B cell (primary cell): ENCODE measurements around the gene ADGRF1. TPM values are rescaled to one million over a fixed set of nuclear protein-coding genes. Genes with fewer than 3 reads are reported as not detected.

Experiments used
- ATAC-seq: fragments of 200-7000 bp; cut with Tn5 transposase; one replicate; pipeline ENCODE4 v1.10.0; 2021; ENCODE audit warnings: low read depth, mild to moderate bottlenecking, moderate number of reproducible peaks, moderate library complexity
- CTCF ChIA-PET: fragments of 350-600 bp; sonication (Branson Sonifier 250); formaldehyde crosslinking; loops from one replicate; lab custom pipeline; 2021; ENCODE audit warnings: antibody characterized with exemption, inconsistent platforms; lab: Charles Lee
- POLR2A ChIA-PET: fragments of 350-600 bp; sonication (Branson Sonifier 250); formaldehyde crosslinking; loops from one replicate; lab custom pipeline; 2021; ENCODE audit warnings: antibody characterized with exemption; lab: Charles Lee
- DNase-seq: peaks from one replicate; pipeline ENCODE4 v3.0.0; 2013
- H2AFZ ChIP-seq: 2 replicates; pipeline ENCODE4 v1.6.1; 2012; ENCODE audit warnings: mild to moderate bottlenecking, low read depth, low read length; ENCODE audit not compliant: insufficient read depth, poor library complexity, severe bottlenecking
- H3K27ac ChIP-seq, 2 donors: 1 replicate in 1 of 2; 2 replicates in 1 of 2; pipeline ENCODE4 v1.5.1; 2012 to 2013; ENCODE audit warnings: low read length in 2 of 2, mild to moderate bottlenecking in 2 of 2, moderate library complexity in 1 of 2
- H3K27me3 ChIP-seq, 4 experiments: fragments of 200-600 bp in 1 of 4; sonication (generic) in 1 of 4; replicated peaks in 1 of 4; 1 replicate in 2 of 4; 2 replicates in 2 of 4; pipeline versions ENCODE4 v1.6.1 to v1.7.0; 2013 to 2016; ENCODE audit warnings: low read length in 3 of 4, mild to moderate bottlenecking in 2 of 4, mixed read lengths in 1 of 4, moderate library complexity in 1 of 4; ENCODE audit not compliant: insufficient read depth in 4 of 4, control insufficient read depth in 3 of 4; ENCODE audit errors: control extremely low read depth in 1 of 4
- H3K36me3 ChIP-seq, 2 experiments: replicated peaks in 1 of 2; 1 replicate in 1 of 2; 2 replicates in 1 of 2; pipeline versions ENCODE4 v1.6.1 to v1.7.1; 2013; ENCODE audit warnings: low read length in 1 of 2; ENCODE audit not compliant: insufficient read depth in 2 of 2, control insufficient read depth in 1 of 2; ENCODE audit errors: control extremely low read depth in 1 of 2, extremely low read depth in 1 of 2
- H3K4me1 ChIP-seq, 2 donors: fragments of 200-600 bp in 1 of 2; sonication (generic) in 1 of 2; 1 replicate in 1 of 2; 2 replicates in 1 of 2; pipeline versions ENCODE4 v1.5.1 to v1.6.1; 2013 to 2017; ENCODE audit warnings: low read length in 2 of 2; ENCODE audit not compliant: control insufficient read depth in 2 of 2, insufficient read depth in 2 of 2
- H3K4me2 ChIP-seq: replicated peaks from 2 replicates; pipeline ENCODE3; 2012; ENCODE audit warnings: mild to moderate bottlenecking, low read depth, low read length; ENCODE audit not compliant: poor library complexity, severe bottlenecking
- H3K4me3 ChIP-seq, 5 experiments: fragments of 200-600 bp in 1 of 5; sonication (generic) in 1 of 5; 1 replicate in 3 of 5; 2 replicates in 2 of 5; pipeline versions ENCODE4 v1.5.1 to v1.7.0; 2011 to 2016; ENCODE audit warnings: low read length in 4 of 5, mild to moderate bottlenecking in 4 of 5, low read depth in 2 of 5, control low read depth in 1 of 5, moderate library complexity in 1 of 5; ENCODE audit not compliant: insufficient read depth in 1 of 5; ENCODE audit errors: control extremely low read depth in 1 of 5, extremely low read depth in 1 of 5
- H3K79me2 ChIP-seq: fragments of 200-600 bp; sonication (generic); one replicate; pipeline ENCODE4 v1.6.0; 2016; ENCODE audit warnings: low read length; ENCODE audit not compliant: control insufficient read depth, insufficient read depth
- H3K9ac ChIP-seq: fragments of 200-600 bp; sonication (generic); 2 replicates; pipeline ENCODE4 v1.6.1; 2017; ENCODE audit warnings: mild to moderate bottlenecking, low read length, moderate library complexity
- H3K9me3 ChIP-seq, 3 donors: one replicate each; pipeline versions ENCODE4 v1.6.1 to v1.7.1; 2013; ENCODE audit warnings: low read length in 2 of 3; ENCODE audit not compliant: control insufficient read depth in 2 of 3, insufficient read depth in 1 of 3; ENCODE audit errors: control extremely low read depth in 1 of 3
- H4K20me1 ChIP-seq: 2 replicates; pipeline ENCODE4 v1.6.0; 2012; ENCODE audit warnings: mild to moderate bottlenecking, low read length; ENCODE audit not compliant: insufficient read depth, control insufficient read depth, poor library complexity, severe bottlenecking
- H3K27ac Mint-ChIP-seq: one replicate; pipeline ENCODE4 v1.8.0; 2021; ENCODE audit warnings: mixed read lengths
- H3K27me3 Mint-ChIP-seq: one replicate; pipeline ENCODE4 v1.8.0; 2021; ENCODE audit warnings: mixed read lengths
- H3K4me1 Mint-ChIP-seq: one replicate; pipeline ENCODE4 v1.8.0; 2021; ENCODE audit warnings: mixed read lengths
- H3K4me3 Mint-ChIP-seq: one replicate; pipeline ENCODE4 v1.8.0; 2021; ENCODE audit warnings: mixed read lengths
- H3K9me3 Mint-ChIP-seq: one replicate; pipeline ENCODE4 v1.8.0; 2022; ENCODE audit warnings: mixed read lengths; ENCODE audit not compliant: insufficient read depth
- CTCF ChIP-seq: fragments of 200-600 bp; IDR thresholded peaks from one replicate; pipeline ENCODE4 v1.8.0; 2022; ENCODE audit warnings: antibody characterized with exemption, mild to moderate bottlenecking
- EZH2 ChIP-seq: IDR thresholded peaks from 2 replicates; pipeline ENCODE4 v1.6.1; 2012; ENCODE audit warnings: borderline replicate concordance, low read depth, mild to moderate bottlenecking, moderate library complexity, low read length; ENCODE audit not compliant: insufficient read depth, poor library complexity, severe bottlenecking
- WGBS: methylation state at CpG from one replicate; pipeline ENCODE4 v1.1.5; 2013; ENCODE audit warnings: missing lambda C conversion rate; ENCODE audit not compliant: insufficient coverage; 5-methylcytosine and 5-hydroxymethylcytosine counted together
- intact Hi-C: fragments of 100-400 bp; cut with micrococcal nuclease; formaldehyde crosslinking; loops from one replicate; pipeline ENCODE4 v1.10.0; 2022
- polyA plus RNA-seq: library from polyadenylated mRNA; depleted of rRNA; stranded (reverse); fragments of >200 nt; gene quantifications from 2 replicates; pipeline ENCODE4 v1.2.3, GENCODE V29; 2012
- total RNA-seq, 2 donors: library from RNA; stranded (reverse); fragments of 120-200 nt in 1 of 2; gene quantifications; 1 replicate in 1 of 2; 2 replicates in 1 of 2; pipeline versions ENCODE4 v1.2.3 to v1.2.4, GENCODE V29; 2013 to 2022

Gene ADGRF1
- total and polyA plus RNA-seq, 2 donors (not counting 1 experiment from before 2014, with no cell fraction given), result not detected

GRCh38 chr6:46996860-46997641 is 45.1 kb downstream of the ADGRF1 start:
- H2AFZ ChIP-seq, result no peak overlapping the region
- no peaks in the 10 kb centered on the region for H3K9me3 Mint-ChIP-seq
- ChIA-PET CTCF (no interaction called here), POLR2A (no interaction called here)
- H3K9ac ChIP-seq, result no peak overlapping the region
- H3K4me3 Mint-ChIP-seq, result no peak overlapping the region
- H3K4me1 ChIP-seq, result no peaks in the 10 kb centered on the region
- no peaks in the 10 kb centered on the region for H3K4me1 Mint-ChIP-seq
- H3K27ac Mint-ChIP-seq, result no peak overlapping the region
- no peaks in the 10 kb centered on the region for H3K27me3 ChIP-seq
- no peak overlapping the region for H3K4me3 ChIP-seq
- no peaks in the 10 kb centered on the region for H4K20me1 ChIP-seq
- H3K27me3 Mint-ChIP-seq, result peaks cover 9% of the 10 kb centered on the region
- H3K27ac ChIP-seq, result no peak overlapping the region
- intact Hi-C loops, result no loop called here
- no peak for DNase-seq
- no peak for ATAC-seq
- no peak for TF ChIP-seq CTCF
- no peak for TF ChIP-seq EZH2
- no CpG with 5 or more reads among the region's 1 CpG for WGBS
- no peaks in the 10 kb centered on the region for H3K79me2 ChIP-seq
- H3K4me2 ChIP-seq, result no peak overlapping the region
- no peaks in the 10 kb centered on the region for H3K36me3 ChIP-seq
- H3K9me3 ChIP-seq, result no peaks in the 10 kb centered on the region

- no peak for ATAC-seq
- H3K27me3 Mint-ChIP-seq, result peaks cover 3% of the 10 kb centered on the region
- DNase-seq, result no peak
Measured at GRCh38 chr6:46994933-46995332, 47.2 kb downstream of the ADGRF1 start.

More at GRCh38 chr6:46994933-46995332, 47.2 kb downstream of the ADGRF1 start:
- no peaks in the 10 kb centered on the region for H3K4me1 Mint-ChIP-seq
- H4K20me1 ChIP-seq, result no peaks in the 10 kb centered on the region
- H3K9me3 ChIP-seq, result no peaks in the 10 kb centered on the region
- intact Hi-C loops, result no loop called here
- H3K27me3 ChIP-seq, result no peaks in the 10 kb centered on the region
- H3K27ac ChIP-seq, result no peak overlapping the region
- TF ChIP-seq EZH2, result no peak
- no peak for TF ChIP-seq CTCF
- no peak overlapping the region for H3K9ac ChIP-seq
- no peak overlapping the region for H2AFZ ChIP-seq
- H3K79me2 ChIP-seq, result no peaks in the 10 kb centered on the region
- no peak overlapping the region for H3K4me3 ChIP-seq
- ChIA-PET POLR2A (no interaction called here), CTCF (no interaction called here)
- H3K4me3 Mint-ChIP-seq, result no peak overlapping the region
- H3K4me1 ChIP-seq, result no peaks in the 10 kb centered on the region
- H3K27ac Mint-ChIP-seq, result no peak overlapping the region
- H3K36me3 ChIP-seq, result no peaks in the 10 kb centered on the region
- no CpG with 5 or more reads among the region's 1 CpG for WGBS
- no peak overlapping the region for H3K4me2 ChIP-seq
- no peaks in the 10 kb centered on the region for H3K9me3 Mint-ChIP-seq
